Loucy (cell line): ENCODE measurements around the gene LHFPL6.

Experiments
- H2AFZ ChIP-seq: fragments of 200-600 bp; sonication (generic); 2 replicates; pipeline ENCODE4 v1.6.0; 2016; ENCODE audit warnings: antibody characterized with exemption, mild to moderate bottlenecking, low read length, moderate library complexity
- H3F3A ChIP-seq: fragments of 200-600 bp; 2 replicates; pipeline ENCODE4 v1.6.0; 2016; ENCODE audit warnings: antibody characterized with exemption, low read depth, mild to moderate bottlenecking
- H3K27me3 ChIP-seq: fragments of 200-600 bp; sonication (generic); 2 replicates; pipeline ENCODE4 v1.6.1; 2014; ENCODE audit warnings: low read length, mild to moderate bottlenecking; ENCODE audit not compliant: insufficient read depth, poor library complexity, severe bottlenecking
- H3K36me3 ChIP-seq: fragments of 200-600 bp; sonication (generic); 2 replicates; pipeline ENCODE4 v1.6.1; 2016; ENCODE audit warnings: low read length; ENCODE audit not compliant: insufficient read depth
- H3K4me1 ChIP-seq: fragments of 200-600 bp; sonication (generic); 2 replicates; pipeline ENCODE4 v1.5.1; 2014; ENCODE audit warnings: low read length, mild to moderate bottlenecking; ENCODE audit not compliant: insufficient read depth, poor library complexity, severe bottlenecking
- H3K4me2 ChIP-seq: fragments of 200-600 bp; sonication (generic); 2 replicates; pipeline ENCODE4 v1.6.0; 2014; ENCODE audit warnings: antibody characterized with exemption, low read length, low read depth, mild to moderate bottlenecking; ENCODE audit not compliant: poor library complexity, severe bottlenecking
- H3K4me3 ChIP-seq: fragments of 200-600 bp; sonication (generic); 2 replicates; pipeline ENCODE4 v1.5.1; 2014; ENCODE audit warnings: low read length, mild to moderate bottlenecking, mixed read lengths; ENCODE audit not compliant: poor library complexity, severe bottlenecking
- H3K79me2 ChIP-seq: fragments of 200-600 bp; sonication (generic); 2 replicates; pipeline ENCODE4 v1.6.1; 2014; ENCODE audit warnings: low read length; ENCODE audit not compliant: insufficient read depth
- H3K9ac ChIP-seq: fragments of 200-600 bp; sonication (generic); 2 replicates; pipeline ENCODE4 v1.6.0; 2014; ENCODE audit warnings: mild to moderate bottlenecking, low read depth, low read length, moderate library complexity; ENCODE audit not compliant: poor library complexity, severe bottlenecking
- H3K9me2 ChIP-seq: fragments of 200-600 bp; sonication (generic); replicated peaks from 2 replicates; pipeline ENCODE4 v1.6.1; 2016; ENCODE audit warnings: low read depth, low read length, mixed read lengths
- H3K9me3 ChIP-seq: fragments of 200-600 bp; sonication (generic); 2 replicates; pipeline ENCODE4 v1.6.1; 2014; ENCODE audit warnings: mild to moderate bottlenecking, antibody characterized with exemption, low read length, low read depth; ENCODE audit not compliant: insufficient read depth
- H4K20me1 ChIP-seq: fragments of 200-600 bp; sonication (generic); 2 replicates; pipeline ENCODE4 v1.6.0; 2014; ENCODE audit warnings: antibody characterized with exemption, low read length, mild to moderate bottlenecking; ENCODE audit not compliant: insufficient read depth, poor library complexity, severe bottlenecking
- CTCF ChIP-seq: fragments of 200-600 bp; sonication (generic); conservative IDR thresholded peaks from 2 replicates; pipeline ENCODE4 v1.5.1; 2014; ENCODE audit warnings: mild to moderate bottlenecking, antibody characterized with exemption, low read length
- EZH2phosphoT487 ChIP-seq: fragments of 200-600 bp; IDR thresholded peaks from 2 replicates; pipeline ENCODE4 v1.6.1; 2018; ENCODE audit warnings: antibody characterized with exemption, mild to moderate bottlenecking, moderate library complexity, borderline replicate concordance

LHFPL6 gene

GRCh38 chr13:39550931-39551330, 52.1 kb downstream of the LHFPL6 start:
- Histone ChIP-seq H3K4me1 (no peaks in the 10 kb centered on the region), H4K20me1 (no peaks in the 10 kb centered on the region), H3K4me2 (no peak overlapping the region), H3K27me3 (no peaks in the 10 kb centered on the region), H3K36me3 (no peaks in the 10 kb centered on the region), H3F3A (no peaks in the 10 kb centered on the region), H3K9me3 (no peaks in the 10 kb centered on the region), H3K79me2 (no peaks in the 10 kb centered on the region), H3K4me3 (no peak overlapping the region), H3K9me2 (no peaks in the 10 kb centered on the region), H2AFZ (no peak overlapping the region), H3K9ac (no peak overlapping the region)
- no peak for TF ChIP-seq CTCF
- no peak for TF ChIP-seq EZH2phosphoT487

- H3K4me1 ChIP-seq, result no peaks in the 10 kb centered on the region
- no peaks in the 10 kb centered on the region for H3K36me3 ChIP-seq
- no peak for TF ChIP-seq CTCF
- no peak for TF ChIP-seq EZH2phosphoT487
- no peaks in the 10 kb centered on the region for H3K9me2 ChIP-seq
- no peaks in the 10 kb centered on the region for H3K27me3 ChIP-seq
- H2AFZ ChIP-seq, result no peak overlapping the region
- no peak overlapping the region for H3K9ac ChIP-seq
- no peaks in the 10 kb centered on the region for H4K20me1 ChIP-seq
- no peak overlapping the region for H3K4me2 ChIP-seq
- H3F3A ChIP-seq, result no peaks in the 10 kb centered on the region
- H3K79me2 ChIP-seq, result no peaks in the 10 kb centered on the region
- H3K4me3 ChIP-seq, result no peak overlapping the region
- no peaks in the 10 kb centered on the region for H3K9me3 ChIP-seq
Measured at GRCh38 chr13:39547108-39547507, 55.9 kb downstream of the LHFPL6 start.

- no peak overlapping the region for H3K4me2 ChIP-seq
- no peaks in the 10 kb centered on the region for H3K79me2 ChIP-seq
- no peaks in the 10 kb centered on the region for H3F3A ChIP-seq
- no peaks in the 10 kb centered on the region for H4K20me1 ChIP-seq
- no peaks in the 10 kb centered on the region for H3K36me3 ChIP-seq
- H3K9ac ChIP-seq, result no peak overlapping the region
- H3K27me3 ChIP-seq, result no peaks in the 10 kb centered on the region
- H3K4me3 ChIP-seq, result no peak overlapping the region
- H2AFZ ChIP-seq, result no peak overlapping the region
- no peaks in the 10 kb centered on the region for H3K9me2 ChIP-seq
- H3K4me1 ChIP-seq, result no peaks in the 10 kb centered on the region
- H3K9me3 ChIP-seq, result no peaks in the 10 kb centered on the region
- TF ChIP-seq CTCF (no peak), EZH2phosphoT487 (no peak)
Measured at GRCh38 chr13:39542361-39542760, 60.6 kb downstream of the LHFPL6 start.
